ENCODE results near the gene PLEKHO2. TPM values are rescaled to one million over a fixed set of nuclear protein-coding genes. Genes with fewer than 3 reads are reported as not detected.

Gene PLEKHO2
- total and polyA plus RNA-seq, 2 experiments from 2014 or later: 9.0 to 29.4 TPM

DNA sequence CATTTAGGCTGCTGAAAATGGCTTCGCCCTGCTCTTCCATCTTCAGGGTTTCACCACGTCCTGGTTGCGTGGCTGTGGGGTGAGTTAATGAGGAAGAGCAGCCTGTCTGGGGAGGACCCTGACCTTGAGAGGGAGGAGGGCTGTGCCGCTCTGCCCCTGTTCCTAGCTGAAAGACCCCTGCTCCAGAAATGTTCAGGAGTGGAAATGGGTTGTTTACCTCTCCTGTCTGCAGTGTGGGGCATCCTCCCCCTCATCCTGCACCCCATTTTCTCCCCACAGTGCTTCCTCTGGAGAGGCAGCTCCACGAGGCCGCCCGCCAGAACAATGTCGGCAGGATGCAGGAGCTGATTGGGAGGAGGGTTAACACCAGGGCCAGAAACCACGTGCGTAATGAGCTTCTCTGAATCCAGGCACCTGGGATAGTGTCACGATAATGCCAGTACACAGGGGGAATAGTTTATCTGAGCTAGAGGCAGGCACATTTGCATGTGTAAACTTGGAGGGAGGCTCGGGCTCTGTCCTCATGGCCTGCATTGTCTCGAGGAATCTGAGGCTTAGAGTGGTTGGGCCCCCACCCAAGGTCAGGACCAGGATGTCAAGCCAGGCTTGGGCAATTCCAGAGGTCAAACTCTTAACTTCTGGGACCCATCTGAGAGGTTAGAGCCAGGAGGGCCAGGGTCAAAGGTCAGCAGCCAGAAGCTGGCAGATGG, 74.0 kb downstream of the PLEKHO2 start (continued):
- TF ChIP-seq, protein P1, sequence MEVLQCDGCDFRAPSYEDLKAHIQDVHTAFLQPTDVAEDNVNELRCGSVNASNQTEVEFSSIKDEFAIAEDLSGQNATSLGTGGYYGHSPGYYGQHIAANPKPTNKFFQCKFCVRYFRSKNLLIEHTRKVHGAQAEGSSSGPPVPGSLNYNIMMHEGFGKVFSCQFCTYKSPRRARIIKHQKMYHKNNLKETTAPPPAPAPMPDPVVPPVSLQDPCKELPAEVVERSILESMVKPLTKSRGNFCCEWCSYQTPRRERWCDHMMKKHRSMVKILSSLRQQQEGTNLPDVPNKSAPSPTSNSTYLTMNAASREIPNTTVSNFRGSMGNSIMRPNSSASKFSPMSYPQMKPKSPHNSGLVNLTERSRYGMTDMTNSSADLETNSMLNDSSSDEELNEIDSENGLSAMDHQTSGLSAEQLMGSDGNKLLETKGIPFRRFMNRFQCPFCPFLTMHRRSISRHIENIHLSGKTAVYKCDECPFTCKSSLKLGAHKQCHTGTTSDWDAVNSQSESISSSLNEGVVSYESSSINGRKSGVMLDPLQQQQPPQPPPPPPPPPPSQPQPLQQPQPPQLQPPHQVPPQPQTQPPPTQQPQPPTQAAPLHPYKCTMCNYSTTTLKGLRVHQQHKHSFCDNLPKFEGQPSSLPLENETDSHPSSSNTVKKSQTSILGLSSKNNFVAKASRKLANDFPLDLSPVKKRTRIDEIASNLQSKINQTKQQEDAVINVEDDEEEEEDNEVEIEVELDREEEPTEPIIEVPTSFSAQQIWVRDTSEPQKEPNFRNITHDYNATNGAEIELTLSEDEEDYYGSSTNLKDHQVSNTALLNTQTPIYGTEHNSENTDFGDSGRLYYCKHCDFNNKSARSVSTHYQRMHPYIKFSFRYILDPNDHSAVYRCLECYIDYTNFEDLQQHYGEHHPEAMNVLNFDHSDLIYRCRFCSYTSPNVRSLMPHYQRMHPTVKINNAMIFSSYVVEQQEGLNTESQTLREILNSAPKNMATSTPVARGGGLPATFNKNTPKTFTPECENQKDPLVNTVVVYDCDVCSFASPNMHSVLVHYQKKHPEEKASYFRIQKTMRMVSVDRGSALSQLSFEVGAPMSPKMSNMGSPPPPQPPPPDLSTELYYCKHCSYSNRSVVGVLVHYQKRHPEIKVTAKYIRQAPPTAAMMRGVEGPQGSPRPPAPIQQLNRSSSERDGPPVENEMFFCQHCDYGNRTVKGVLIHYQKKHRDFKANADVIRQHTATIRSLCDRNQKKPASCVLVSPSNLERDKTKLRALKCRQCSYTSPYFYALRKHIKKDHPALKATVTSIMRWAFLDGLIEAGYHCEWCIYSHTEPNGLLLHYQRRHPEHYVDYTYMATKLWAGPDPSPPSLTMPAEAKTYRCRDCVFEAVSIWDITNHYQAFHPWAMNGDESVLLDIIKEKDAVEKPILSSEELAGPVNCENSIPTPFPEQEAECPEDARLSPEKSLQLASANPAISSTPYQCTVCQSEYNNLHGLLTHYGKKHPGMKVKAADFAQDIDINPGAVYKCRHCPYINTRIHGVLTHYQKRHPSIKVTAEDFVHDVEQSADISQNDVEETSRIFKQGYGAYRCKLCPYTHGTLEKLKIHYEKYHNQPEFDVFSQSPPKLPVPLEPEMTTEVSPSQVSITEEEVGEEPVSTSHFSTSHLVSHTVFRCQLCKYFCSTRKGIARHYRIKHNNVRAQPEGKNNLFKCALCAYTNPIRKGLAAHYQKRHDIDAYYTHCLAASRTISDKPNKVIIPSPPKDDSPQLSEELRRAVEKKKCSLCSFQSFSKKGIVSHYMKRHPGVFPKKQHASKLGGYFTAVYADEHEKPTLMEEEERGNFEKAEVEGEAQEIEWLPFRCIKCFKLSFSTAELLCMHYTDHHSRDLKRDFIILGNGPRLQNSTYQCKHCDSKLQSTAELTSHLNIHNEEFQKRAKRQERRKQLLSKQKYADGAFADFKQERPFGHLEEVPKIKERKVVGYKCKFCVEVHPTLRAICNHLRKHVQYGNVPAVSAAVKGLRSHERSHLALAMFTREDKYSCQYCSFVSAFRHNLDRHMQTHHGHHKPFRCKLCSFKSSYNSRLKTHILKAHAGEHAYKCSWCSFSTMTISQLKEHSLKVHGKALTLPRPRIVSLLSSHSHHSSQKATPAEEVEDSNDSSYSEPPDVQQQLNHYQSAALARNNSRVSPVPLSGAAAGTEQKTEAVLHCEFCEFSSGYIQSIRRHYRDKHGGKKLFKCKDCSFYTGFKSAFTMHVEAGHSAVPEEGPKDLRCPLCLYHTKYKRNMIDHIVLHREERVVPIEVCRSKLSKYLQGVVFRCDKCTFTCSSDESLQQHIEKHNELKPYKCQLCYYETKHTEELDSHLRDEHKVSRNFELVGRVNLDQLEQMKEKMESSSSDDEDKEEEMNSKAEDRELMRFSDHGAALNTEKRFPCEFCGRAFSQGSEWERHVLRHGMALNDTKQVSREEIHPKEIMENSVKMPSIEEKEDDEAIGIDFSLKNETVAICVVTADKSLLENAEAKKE (CRISPR knock-in tag; IDR thresholded peaks at IDR 0.05): no peak
- no peak for TF ChIP-seq POLR2AphosphoS5 (IDR thresholded peaks at IDR 0.05; ENCODE audit: low read depth)
- TF ChIP-seq, protein P2, sequence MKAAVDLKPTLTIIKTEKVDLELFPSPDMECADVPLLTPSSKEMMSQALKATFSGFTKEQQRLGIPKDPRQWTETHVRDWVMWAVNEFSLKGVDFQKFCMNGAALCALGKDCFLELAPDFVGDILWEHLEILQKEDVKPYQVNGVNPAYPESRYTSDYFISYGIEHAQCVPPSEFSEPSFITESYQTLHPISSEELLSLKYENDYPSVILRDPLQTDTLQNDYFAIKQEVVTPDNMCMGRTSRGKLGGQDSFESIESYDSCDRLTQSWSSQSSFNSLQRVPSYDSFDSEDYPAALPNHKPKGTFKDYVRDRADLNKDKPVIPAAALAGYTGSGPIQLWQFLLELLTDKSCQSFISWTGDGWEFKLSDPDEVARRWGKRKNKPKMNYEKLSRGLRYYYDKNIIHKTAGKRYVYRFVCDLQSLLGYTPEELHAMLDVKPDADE (IDR thresholded peaks at IDR 0.05): no peak
- TF ChIP-seq ZNF114 (CRISPR knock-in tag; IDR thresholded peaks at IDR 0.05): no peak
- no peak for TF ChIP-seq EZH2 (IDR thresholded peaks at IDR 0.05; ENCODE audit: low read depth, unreplicated experiment)
- TF ChIP-seq EZH2phosphoT487 (IDR thresholded peaks at IDR 0.05; ENCODE audit: unreplicated experiment): no peak
- TF ChIP-seq STAT1 (IDR thresholded peaks at IDR 0.05; ENCODE audit: unreplicated experiment): no peak
- TF ChIP-seq NANOG (IDR thresholded peaks at IDR 0.05; ENCODE audit: borderline replicate concordance): no peak

DNA sequence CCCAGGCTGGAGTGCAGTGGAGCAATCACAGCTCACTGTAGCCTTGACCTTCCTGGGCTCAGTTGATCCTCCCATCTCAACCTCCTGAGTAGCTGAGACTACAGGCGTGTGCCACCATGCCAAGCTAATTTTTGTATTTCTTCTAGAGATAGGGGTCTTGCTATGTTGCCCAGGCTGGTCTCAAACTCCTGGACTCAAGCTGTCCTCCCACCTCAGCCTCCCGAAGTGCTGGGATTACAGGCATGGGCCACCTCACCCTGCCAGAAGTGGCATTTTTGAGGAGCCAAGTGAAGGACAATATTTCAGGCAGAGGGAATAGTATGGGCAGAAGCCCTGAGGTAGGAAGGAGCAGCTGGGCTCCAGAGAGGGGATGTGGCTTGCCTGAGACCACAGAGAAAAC, 74.7 kb downstream of the PLEKHO2 start:
- Histone ChIP-seq H3K27me3 (ENCODE audit: insufficient read depth) (peaks cover 13% of the 10 kb centered on the region), H3F3A (replicated peaks; ENCODE audit: low read depth) (0 out of 2 replicates have a peak, but pooled peaks cover 6% of the 10 kb centered on the region), H3K4me1 (ENCODE audit: insufficient read depth) (peaks cover 23% of the 10 kb centered on the region), H2AFZ (no peak overlapping the region), H4K20me1 (replicated peaks; ENCODE audit: insufficient read depth) (no peaks in the 10 kb centered on the region), H3K27ac (ENCODE audit: low read depth) (no peak overlapping the region), H3K36me3 (ENCODE audit: insufficient read depth) (no peaks in the 10 kb centered on the region), H3K4me3 (no peak overlapping the region), H3K9me2 (ENCODE audit: insufficient read depth) (no peaks in the 10 kb centered on the region), H3K79me2 (replicated peaks; ENCODE audit: insufficient read depth) (no peaks in the 10 kb centered on the region), H3K4me2 (no peak overlapping the region)
- ATAC-seq (no peak), DNase-seq (ENCODE audit: low spot score) (no peak)
- no peaks in the 10 kb centered on the region for H3K36me3 Mint-ChIP-seq (ENCODE audit: low read depth)
- H3K9me3 Mint-ChIP-seq: no peaks in the 10 kb centered on the region; the same call in 2 of the 3 replicates
- H3K27ac Mint-ChIP-seq: no peak overlapping the region
- no peak overlapping the region for H3K4me3 Mint-ChIP-seq
- peaks cover 26% of the 10 kb centered on the region for H3K4me1 Mint-ChIP-seq
- peaks cover 27% of the 10 kb centered on the region for H3K27me3 Mint-ChIP-seq (ENCODE audit: insufficient read depth, low read depth, poor library complexity)
- TF ChIP-seq CREB1 (CRISPR knock-in tag; IDR thresholded peaks at IDR 0.05; ENCODE audit: low read depth) (no peak), STAT1 (IDR thresholded peaks at IDR 0.05; ENCODE audit: unreplicated experiment) (no peak), EZH2phosphoT487 (IDR thresholded peaks at IDR 0.05; ENCODE audit: unreplicated experiment) (no peak), POLR2AphosphoS5 (IDR thresholded peaks at IDR 0.05; ENCODE audit: low read depth) (no peak), ZNF331 (CRISPR knock-in tag; IDR thresholded peaks at IDR 0.05; ENCODE audit: low read depth) (no peak), NANOG (IDR thresholded peaks at IDR 0.05; ENCODE audit: borderline replicate concordance) (no peak)
- TF ChIP-seq, protein P3, sequence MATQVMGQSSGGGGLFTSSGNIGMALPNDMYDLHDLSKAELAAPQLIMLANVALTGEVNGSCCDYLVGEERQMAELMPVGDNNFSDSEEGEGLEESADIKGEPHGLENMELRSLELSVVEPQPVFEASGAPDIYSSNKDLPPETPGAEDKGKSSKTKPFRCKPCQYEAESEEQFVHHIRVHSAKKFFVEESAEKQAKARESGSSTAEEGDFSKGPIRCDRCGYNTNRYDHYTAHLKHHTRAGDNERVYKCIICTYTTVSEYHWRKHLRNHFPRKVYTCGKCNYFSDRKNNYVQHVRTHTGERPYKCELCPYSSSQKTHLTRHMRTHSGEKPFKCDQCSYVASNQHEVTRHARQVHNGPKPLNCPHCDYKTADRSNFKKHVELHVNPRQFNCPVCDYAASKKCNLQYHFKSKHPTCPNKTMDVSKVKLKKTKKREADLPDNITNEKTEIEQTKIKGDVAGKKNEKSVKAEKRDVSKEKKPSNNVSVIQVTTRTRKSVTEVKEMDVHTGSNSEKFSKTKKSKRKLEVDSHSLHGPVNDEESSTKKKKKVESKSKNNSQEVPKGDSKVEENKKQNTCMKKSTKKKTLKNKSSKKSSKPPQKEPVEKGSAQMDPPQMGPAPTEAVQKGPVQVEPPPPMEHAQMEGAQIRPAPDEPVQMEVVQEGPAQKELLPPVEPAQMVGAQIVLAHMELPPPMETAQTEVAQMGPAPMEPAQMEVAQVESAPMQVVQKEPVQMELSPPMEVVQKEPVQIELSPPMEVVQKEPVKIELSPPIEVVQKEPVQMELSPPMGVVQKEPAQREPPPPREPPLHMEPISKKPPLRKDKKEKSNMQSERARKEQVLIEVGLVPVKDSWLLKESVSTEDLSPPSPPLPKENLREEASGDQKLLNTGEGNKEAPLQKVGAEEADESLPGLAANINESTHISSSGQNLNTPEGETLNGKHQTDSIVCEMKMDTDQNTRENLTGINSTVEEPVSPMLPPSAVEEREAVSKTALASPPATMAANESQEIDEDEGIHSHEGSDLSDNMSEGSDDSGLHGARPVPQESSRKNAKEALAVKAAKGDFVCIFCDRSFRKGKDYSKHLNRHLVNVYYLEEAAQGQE (IDR thresholded peaks at IDR 0.05; ENCODE audit: unreplicated experiment): no peak
- TF ChIP-seq, protein P4, sequence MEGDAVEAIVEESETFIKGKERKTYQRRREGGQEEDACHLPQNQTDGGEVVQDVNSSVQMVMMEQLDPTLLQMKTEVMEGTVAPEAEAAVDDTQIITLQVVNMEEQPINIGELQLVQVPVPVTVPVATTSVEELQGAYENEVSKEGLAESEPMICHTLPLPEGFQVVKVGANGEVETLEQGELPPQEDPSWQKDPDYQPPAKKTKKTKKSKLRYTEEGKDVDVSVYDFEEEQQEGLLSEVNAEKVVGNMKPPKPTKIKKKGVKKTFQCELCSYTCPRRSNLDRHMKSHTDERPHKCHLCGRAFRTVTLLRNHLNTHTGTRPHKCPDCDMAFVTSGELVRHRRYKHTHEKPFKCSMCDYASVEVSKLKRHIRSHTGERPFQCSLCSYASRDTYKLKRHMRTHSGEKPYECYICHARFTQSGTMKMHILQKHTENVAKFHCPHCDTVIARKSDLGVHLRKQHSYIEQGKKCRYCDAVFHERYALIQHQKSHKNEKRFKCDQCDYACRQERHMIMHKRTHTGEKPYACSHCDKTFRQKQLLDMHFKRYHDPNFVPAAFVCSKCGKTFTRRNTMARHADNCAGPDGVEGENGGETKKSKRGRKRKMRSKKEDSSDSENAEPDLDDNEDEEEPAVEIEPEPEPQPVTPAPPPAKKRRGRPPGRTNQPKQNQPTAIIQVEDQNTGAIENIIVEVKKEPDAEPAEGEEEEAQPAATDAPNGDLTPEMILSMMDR (conservative IDR thresholded peaks at IDR 0.05; ENCODE audit: low read depth in 2 of 2): no peak
